GM18858 (cell line): ENCODE measurements around the gene UTS2B.
"Not testable (repeated sequence)": the region's sequence is repeated elsewhere in the genome, so short reads cannot be mapped to it uniquely, and the experiment has no call there.

Source experiments
- ATAC-seq: cut with Tn5 transposase; IDR thresholded peaks from one replicate; pipeline ENCODE4 v1.9.1; 2021; ENCODE audit not compliant: unreplicated experiment

Gene UTS2B

GRCh38 chr3:191282251-191283185, 47.8 kb downstream of the UTS2B start:
- no peak for ATAC-seq

- no peak for ATAC-seq
Measured at GRCh38 chr3:191280882-191281281, 49.4 kb downstream of the UTS2B start.

DNA sequence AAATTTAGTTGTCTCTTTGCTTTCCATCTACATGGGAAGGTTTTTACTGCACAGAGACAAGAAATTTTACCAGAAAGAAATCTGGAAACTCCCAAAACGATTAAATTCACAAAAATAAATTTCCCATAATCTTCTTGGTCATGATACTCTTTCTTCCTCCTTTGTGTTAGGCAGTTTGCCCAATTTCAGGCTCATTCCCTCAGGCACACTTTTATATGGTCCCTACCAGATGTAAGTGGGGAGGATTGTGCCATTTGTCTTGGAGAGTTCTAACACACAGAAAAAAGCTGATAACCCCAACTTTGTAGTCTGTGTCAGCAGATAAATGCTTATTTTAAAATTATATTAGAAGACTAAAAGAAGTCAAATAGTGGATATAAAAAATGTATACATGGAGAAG, 50.2 kb downstream of the UTS2B start:
- ATAC-seq: no peak

DNA sequence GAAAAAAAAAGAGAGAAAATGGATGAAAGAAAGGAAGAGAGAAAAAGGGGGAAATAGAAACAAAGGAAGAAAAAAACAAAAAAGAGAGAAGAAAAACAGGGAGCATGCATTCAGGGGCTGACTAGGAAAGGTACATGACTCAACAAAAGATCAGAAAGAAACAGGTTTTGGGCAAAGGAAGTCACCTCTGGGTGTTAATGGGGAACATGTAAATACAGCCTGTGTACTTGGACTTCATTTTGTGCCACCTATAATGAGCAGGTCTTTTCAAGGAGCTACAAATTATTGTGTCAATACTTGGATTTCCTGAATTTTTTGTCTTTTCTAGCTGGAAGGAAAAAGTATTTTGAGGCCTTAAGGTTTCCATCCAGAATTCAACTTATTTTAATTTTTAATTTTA, 54.6 kb downstream of the UTS2B start:
- ATAC-seq: no peak

- not testable (repeated sequence) for ATAC-seq
Measured at GRCh38 chr3:191275244-191275643, 55.1 kb downstream of the UTS2B start.

GRCh38 chr3:191269289-191270085, 60.8 kb downstream of the UTS2B start:
- peak; percentile 59 for ATAC-seq

- ATAC-seq: no peak
Measured at GRCh38 chr3:191268737-191269136, 61.6 kb downstream of the UTS2B start.

GRCh38 chr3:191263850-191264249, 66.5 kb downstream of the UTS2B start:
- no peak for ATAC-seq

- peak; percentile 68 for ATAC-seq
Measured at GRCh38 chr3:191263365-191263764, 67.0 kb downstream of the UTS2B start.

GRCh38 chr3:191262650-191263049, 67.7 kb downstream of the UTS2B start:
- ATAC-seq: no peak

GRCh38 chr3:191261304-191261638, 69.1 kb downstream of the UTS2B start:
- ATAC-seq: no peak

DNA sequence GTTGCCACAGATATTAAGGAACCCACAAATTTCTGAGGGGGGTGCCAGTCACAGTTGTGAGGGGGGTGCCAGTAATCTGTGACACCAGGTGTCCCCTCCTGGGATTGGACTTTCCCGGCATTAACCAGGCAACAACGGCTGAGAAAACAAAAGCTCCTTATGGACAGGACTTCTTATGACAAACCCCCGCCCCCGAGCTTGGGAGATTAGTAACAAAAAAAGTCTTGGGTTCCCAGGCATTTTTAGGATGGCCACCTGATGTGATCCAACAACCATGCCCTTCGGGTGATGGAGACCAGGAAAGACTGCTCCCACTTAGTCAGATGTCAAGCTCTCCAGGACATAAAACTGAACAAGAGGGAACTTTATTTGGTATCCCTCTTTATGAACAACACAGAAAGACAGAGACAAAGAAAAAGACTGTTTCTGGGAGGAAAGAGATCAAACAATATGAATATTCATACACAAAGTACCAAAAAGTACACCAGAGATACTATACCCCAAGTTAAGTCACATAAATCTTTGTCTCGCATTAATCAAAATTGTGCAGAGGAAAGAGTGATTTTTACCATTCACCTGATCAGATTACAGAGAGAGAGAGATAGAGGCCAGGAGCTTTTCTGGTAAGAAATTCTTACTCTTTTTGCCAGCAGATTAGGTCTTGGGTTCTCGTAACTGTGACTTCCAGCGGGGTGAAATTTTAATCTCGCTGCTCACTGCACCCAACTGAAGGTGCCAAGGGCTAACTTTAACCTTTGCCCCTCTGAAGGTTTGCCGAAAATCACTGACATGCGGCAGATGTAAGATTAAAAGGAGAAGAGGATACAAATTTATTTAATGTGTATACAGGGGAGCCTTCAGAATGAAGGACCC, 69.7 kb downstream of the UTS2B start:
- no peak for ATAC-seq

DNA sequence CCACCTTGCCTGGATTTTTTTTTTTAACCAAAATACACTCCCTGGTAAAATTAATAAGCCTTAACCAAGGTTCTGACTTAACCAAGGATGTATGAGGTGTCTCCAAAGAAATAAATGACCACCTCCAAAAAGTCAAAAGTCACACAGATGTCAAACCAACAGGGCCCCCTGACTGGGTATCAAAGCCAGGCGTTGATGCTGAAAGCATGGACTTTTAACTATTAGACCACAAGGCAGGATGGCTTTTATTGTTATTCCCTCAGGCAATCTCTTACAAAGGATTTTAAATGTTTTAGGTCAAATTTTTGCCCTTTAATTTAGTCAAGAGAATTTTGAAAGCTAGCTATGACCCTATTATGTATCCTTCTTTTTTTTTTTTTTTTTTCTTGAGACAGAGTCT, 70.8 kb downstream of the UTS2B start:
- no peak for ATAC-seq

DNA sequence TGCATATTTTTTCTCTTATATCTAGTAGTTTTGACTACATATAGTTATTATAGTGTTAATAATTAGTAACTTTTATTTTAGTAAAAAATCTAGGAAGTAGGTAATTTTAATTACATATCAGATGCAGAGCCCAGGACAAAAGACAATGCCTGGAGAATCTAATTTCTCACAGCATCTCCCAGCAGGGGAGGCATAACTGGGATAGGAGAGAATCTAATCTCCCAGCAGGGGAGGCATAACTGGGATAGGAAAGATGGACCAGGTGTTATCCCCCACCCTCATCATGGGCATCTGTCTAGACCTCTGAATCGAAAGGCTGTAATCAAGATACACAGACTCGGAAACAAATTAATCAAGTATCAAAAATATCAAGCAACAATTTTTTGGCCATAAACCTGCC, 73.0 kb downstream of the UTS2B start:
- no peak for ATAC-seq

- no peak for ATAC-seq
Measured at GRCh38 chr3:191256405-191256804, 73.9 kb downstream of the UTS2B start.

- ATAC-seq: no peak
Measured at GRCh38 chr3:191255156-191255555, 75.2 kb downstream of the UTS2B start.

DNA sequence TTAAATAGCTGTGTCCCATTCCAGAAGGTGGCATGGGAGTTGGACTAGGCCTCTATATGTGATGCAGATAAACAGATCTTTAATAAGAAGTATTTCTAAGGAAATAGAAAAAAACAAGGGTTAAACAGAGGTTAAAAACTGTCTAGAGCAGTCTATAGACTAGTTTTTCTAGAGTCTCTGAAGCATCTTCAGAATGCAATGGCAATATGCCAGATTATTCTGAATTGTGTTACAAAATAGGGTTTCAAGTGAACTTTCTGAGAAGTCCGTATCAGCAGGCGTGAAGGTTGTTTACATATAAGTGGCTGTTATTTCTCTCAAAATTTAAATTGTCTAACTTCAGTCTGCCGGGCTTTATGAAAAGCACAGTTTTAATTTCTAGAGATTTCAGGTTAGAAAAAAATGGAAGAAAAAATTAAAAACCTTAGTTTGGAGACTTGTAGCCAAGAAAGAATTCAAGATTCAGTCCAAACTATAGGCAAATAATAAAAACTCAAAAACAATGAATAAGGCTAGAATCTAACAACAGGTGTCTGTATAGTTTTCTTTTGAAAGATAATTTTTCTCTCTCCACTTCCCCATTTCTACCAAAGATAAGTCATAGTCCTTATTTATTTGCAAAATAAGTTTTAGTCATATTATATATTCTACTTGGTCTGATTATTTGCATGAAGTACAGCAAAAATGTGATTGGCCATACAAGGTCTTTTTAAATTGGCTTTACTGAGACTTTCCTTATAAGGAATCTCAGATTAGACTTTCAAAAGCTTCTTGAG, 76.0 kb downstream of the UTS2B start:
- ATAC-seq: no peak

GRCh38 chr3:191253089-191253799, 77.1 kb downstream of the UTS2B start:
- no peak for ATAC-seq

GRCh38 chr3:191246630-191247029, 83.7 kb downstream of the UTS2B start:
- no peak for ATAC-seq

DNA sequence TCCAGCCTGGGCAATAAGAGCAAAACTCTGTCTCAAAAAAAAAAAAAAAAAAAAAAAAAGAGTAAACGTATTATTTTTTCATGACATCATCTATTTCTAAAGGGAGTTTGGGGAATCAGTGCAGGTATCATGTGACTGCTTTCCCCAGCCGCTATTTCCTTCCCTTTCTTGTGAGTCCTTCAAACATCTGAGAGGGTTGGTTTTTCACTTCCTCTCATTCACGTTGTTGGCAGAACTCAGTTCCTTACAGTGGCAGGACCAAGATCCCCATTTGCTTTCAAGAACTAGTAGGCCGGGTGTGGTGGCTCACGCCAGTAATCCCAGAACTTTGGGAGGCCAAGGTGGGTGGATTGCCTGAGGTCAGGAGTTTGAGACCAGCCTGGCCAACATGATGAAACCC, 84.3 kb downstream of the UTS2B start:
- peak; percentile 50 for ATAC-seq
